ENCODE data around the gene PCCB.

The PCCB gene

GRCh38 chr3:136262559-136262958, 12.4 kb downstream of the PCCB start:
- no peak for DNase-seq (ENCODE audit: low read depth)

DNA sequence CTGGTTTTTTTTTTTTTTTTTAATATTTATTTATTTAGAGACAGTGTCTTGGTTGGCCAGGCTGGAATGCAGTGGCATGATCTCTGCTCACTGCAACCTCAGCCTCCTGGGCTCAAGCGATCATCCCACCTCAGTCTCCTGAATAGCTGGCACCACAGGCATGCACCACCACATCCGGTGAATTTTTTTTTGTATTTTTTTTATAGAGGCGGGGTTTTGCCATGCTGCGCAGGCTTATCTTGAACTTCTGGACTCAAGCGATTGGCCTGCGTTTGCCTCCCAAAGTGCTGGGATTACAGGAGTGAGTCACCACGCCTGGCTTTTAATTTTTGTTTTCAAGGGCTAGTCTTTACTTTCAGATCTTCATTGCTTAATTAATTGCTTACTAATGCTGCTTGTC, 13.1 kb downstream of the PCCB start:
- no peak for DNase-seq (ENCODE audit: low read depth)

- DNase-seq (ENCODE audit: low read depth), result peak; percentile 90
Measured at GRCh38 chr3:136266468-136267125, 16.5 kb downstream of the PCCB start.

- no peak for DNase-seq (ENCODE audit: low read depth)
Measured at GRCh38 chr3:136267235-136267634, 17.1 kb downstream of the PCCB start.

DNA sequence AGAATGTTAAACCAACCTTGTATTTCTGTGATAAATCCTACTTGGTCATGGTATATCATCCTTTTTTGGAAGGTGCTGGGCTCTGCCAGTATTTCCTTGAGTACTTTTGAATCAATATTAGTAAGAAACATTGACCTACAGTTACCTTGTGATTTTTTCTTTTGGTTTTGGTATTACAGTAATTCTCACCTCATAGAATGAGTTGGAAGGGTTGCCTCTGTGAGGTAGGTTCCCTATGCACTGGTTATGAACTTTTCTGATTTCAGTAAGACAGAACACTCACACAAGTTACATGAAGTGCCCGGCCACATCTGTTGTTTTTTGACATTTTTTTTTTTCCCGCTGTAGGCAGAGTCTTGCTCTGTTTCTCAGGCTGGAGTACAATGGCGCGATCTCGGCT, 20.0 kb downstream of the PCCB start:
- no peak for DNase-seq (ENCODE audit: low read depth)

DNA sequence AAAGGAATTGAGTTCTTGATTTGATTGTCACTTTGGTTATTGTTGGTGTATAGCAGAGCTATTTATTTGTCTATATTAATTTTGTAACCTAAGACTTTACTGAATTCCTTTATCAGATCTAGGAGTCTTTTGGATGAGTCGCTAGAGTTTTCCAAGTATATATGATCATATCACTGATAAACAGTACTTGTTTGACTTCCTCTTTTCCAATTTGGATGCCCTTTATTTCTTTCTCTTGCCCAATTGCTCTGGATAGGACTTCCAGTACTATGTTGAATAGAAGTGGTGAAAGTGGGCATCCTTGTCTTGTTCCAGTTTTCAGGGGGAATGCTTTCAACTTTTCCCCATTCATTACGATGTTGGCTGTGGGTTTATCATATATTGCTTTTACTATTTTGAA, 21.5 kb downstream of the PCCB start:
- peak; percentile 45 for DNase-seq (ENCODE audit: low read depth)

GRCh38 chr3:136276049-136276755, 26.1 kb downstream of the PCCB start:
- DNase-seq (ENCODE audit: low read depth), result no peak

GRCh38 chr3:136277115-136277514, 27.0 kb downstream of the PCCB start:
- DNase-seq (ENCODE audit: low read depth), result no peak

GRCh38 chr3:136277634-136278033, 27.5 kb downstream of the PCCB start:
- no peak for DNase-seq (ENCODE audit: low read depth)

DNA sequence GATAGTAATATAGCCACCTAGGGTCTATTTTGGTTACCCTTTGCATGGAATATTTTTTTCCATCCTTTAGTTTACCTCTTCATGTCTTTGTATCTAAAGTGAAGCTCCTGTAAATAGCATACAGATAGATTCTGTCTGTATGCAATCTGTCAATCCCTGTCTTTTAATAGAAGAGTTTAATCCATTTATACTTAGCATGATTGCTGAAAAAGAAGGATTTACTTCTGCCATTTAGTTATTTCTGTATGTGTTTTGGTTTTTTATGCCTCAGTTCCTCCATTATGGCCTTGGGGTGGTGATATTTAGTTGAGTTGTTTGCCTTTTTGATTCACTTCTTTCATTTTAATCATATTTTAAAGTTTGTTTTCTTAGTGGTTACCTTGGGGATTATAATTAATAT, 29.0 kb downstream of the PCCB start:
- no peak for DNase-seq (ENCODE audit: low read depth)

DNA sequence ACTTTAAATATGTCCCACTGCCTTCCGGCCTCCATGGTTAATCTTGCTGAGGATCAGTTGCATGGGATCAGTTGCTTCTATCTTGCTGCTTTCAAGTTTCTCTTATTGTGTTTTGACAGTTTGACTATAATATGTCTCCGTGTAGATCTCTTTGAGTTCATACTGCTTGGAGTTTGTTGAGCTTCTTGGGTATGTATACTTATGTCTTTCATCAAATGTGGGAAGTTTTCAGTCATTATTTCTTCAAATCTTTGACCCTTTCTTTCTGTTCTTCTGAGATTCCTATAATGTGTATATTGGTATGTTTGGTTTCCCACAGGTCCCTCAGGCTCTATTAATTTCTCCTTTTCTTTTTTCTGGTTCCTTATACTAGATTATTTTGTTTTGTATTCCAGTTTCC, 30.8 kb downstream of the PCCB start:
- no peak for DNase-seq (ENCODE audit: low read depth)

GRCh38 chr3:136281966-136282520, 31.9 kb downstream of the PCCB start:
- DNase-seq (ENCODE audit: low read depth), result no peak

DNA sequence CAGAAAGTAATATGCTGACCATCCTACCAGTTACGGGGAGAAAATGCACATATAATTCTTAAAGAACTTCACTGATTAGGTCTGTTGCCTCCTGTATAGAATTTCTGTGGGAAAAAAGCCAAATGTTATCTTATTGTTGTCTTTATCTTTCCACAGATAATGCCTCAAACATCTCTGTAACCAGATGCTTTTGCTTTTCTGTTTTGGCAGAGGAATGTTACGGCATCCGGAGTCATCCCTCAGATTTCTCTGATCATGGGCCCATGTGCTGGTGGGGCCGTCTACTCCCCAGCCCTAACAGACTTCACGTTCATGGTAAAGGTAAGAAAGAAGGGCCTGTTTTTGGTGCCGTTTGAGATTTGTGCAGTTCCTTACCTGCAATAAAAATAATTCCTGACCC, 33.5 kb downstream of the PCCB start:
- DNase-seq (ENCODE audit: low read depth), result no peak

DNA sequence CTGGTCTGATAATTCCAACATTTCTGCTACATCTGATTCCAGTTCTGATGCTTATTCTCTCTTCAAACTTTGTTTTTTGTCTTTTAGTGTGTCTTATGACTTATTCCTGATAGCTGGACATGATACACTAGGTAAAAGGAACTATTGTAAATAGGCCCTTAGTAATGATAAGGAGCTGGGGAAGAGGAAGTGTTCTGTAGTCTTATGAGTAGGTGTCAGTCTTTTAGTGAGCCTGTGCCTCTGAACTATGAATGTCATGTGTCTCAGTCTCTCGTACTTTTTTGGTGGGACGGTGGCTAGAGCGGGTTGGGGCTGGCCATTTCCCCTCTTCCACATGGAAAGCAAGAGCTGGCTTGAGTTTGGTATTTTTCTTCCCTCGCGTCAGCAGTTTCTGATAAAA, 41.2 kb downstream of the PCCB start:
- no peak for DNase-seq (ENCODE audit: low read depth)

- no peak for DNase-seq (ENCODE audit: low read depth)
Measured at GRCh38 chr3:136292500-136292899, 42.4 kb downstream of the PCCB start.

DNA sequence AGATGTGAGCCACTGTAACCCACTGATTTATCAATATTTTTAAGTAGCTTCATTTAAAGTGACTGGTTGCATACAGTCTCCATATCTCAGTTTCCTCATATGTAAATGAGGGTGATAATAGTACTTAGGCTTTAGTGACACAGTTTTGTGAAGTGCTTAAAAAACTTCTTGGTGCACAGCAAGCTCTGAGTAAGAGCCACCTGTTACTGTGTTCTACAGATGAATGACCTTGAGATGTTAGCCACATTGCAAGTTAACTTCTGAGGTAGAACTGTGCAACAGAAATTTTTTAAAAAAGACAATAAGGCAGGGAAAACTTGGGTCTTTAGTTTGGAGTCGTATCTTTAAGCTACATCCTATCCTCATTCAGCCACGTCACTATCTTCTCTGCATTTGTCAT, 43.1 kb downstream of the PCCB start:
- no peak for DNase-seq (ENCODE audit: low read depth)

DNA sequence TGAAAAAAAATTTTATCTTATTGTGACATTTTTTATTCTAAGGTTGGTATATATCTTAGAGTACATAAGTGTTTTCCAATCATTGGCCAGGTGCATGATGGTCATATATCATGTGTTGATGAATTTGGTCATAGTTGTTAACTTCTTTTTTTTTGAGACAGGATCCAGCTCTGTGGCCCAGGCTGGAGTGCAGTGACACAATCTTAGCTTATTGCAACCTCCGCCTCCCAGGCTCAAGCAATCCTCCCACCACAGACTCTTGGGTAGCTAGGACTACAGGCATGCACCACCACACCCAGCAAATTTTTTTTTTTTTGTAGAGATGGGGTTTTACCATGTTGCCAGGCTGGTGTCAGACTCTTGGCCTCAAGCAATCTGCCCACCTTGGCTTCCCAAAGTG, 44.0 kb downstream of the PCCB start:
- DNase-seq (ENCODE audit: low read depth), result no peak

DNA sequence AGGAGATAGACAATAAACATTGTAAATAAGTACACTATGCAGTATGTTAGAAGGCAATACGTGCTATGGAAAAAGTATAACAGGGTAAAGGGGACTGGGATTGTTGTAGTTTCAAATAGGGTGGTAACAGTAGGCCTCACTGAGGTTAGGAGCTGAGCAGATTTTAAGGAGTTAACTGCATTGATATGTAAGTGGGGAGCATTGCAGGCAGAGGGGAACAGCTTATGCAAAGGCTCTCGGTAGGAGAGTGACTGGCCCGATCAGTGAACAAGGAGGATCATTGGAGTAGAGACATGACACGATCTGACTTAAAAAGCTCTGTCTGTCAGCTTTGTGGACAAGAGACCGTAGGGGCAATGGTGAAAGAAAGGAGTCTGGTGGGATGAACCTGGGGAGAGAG, 46.8 kb downstream of the PCCB start:
- DNase-seq (ENCODE audit: low read depth), result no peak

DNA sequence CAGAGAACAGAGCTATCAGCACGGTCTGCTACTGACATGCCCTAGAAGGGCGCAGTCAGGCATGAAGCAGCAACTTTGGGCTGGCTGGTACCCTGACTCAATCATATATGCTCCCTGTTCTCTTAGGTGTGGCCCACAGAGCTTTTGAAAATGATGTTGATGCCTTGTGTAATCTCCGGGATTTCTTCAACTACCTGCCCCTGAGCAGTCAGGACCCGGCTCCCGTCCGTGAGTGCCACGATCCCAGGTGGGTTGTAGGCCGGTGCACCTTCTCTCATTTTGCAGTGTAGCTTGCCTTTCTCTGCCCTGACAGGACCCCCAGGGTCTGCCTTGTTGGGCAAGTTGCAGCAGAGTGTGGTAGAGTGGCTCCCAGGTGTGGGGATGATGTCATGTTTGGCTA, 47.7 kb downstream of the PCCB start:
- DNase-seq (ENCODE audit: low read depth), result no peak

- no peak for DNase-seq (ENCODE audit: low read depth)
Measured at GRCh38 chr3:136300444-136300843, 50.3 kb downstream of the PCCB start.

GRCh38 chr3:136305879-136306278, 55.7 kb downstream of the PCCB start:
- no peak for DNase-seq (ENCODE audit: low read depth)

- DNase-seq (ENCODE audit: low read depth), result no peak
Measured at GRCh38 chr3:136311261-136311660, 61.1 kb downstream of the PCCB start.

DNA sequence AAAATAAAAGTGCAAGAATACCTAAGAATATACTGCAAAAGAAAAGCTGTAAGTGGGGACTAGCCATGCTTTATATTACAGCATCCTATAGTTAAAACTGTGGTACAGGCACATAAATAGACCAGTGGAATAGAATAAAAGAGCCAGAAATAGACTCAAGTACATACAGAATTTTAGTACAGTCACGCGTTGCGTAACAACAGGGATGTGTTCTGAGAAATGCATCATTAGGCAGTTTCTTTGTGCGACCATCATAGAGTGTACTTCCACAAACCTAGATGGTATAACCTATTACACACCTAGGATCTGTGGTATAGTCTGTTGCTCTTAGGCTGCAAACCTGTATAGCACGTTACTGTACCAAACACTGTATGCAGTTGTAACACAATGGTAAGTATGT, 61.8 kb downstream of the PCCB start:
- DNase-seq (ENCODE audit: low read depth), result no peak

DNA sequence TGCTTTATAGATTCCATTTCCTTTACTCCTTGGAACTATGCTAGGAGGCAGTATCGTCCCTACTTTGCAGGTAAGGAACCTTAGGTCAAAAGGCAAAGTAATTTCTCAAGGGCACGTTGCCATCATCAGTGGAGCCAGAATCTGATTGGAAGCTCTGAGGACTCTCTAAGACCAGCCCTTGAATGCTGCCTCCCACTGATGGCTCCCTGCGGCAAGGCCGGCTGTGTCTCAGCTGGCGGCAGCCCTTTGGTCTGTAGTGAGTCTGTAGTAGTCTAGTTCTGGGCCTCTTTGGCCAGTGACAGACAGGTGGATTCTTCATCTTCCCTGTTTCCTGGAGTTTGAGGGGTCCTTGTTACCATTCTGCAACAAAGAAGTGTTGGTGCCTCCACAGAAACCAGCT, 76.2 kb downstream of the PCCB start:
- no peak for DNase-seq (ENCODE audit: low read depth)
